Measurements from ENCODE around the gene KLHDC10.

DNA sequence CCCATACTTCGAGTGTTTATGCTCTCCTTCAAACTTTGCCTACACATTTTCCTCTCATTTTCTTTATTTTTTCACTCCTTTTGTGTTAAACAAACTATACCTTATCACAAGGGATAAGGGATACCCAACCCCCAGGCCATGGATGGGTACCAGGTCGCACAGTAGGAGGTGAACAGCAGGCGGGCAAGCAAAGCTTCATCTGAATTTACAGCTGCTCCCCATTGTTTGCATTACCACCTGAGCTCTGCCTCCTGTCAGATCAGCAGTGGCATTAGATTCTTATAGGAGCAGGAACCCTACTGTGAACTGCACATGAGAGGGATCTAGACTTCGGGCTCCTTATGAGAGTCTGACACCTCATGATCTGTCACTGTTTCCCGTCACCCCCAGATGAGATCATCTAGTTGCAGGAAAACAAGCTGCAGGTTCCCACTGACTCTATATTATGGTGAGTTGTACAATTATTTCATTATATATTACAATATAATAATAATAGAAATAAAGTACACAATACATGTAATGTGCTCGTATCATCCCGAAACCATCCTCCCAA, 47.6 kb upstream of the KLHDC10 start:
- TF ChIP-seq, protein P1, sequence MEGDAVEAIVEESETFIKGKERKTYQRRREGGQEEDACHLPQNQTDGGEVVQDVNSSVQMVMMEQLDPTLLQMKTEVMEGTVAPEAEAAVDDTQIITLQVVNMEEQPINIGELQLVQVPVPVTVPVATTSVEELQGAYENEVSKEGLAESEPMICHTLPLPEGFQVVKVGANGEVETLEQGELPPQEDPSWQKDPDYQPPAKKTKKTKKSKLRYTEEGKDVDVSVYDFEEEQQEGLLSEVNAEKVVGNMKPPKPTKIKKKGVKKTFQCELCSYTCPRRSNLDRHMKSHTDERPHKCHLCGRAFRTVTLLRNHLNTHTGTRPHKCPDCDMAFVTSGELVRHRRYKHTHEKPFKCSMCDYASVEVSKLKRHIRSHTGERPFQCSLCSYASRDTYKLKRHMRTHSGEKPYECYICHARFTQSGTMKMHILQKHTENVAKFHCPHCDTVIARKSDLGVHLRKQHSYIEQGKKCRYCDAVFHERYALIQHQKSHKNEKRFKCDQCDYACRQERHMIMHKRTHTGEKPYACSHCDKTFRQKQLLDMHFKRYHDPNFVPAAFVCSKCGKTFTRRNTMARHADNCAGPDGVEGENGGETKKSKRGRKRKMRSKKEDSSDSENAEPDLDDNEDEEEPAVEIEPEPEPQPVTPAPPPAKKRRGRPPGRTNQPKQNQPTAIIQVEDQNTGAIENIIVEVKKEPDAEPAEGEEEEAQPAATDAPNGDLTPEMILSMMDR (IDR thresholded peaks at IDR 0.05), result no peak
- no peak for TF ChIP-seq POLR2A (IDR thresholded peaks at IDR 0.05)
